CD14-positive monocyte (primary cell): ENCODE results near the gene NUMB. TPM values are rescaled to one million over a fixed set of nuclear protein-coding genes. Genes with fewer than 3 reads are reported as not detected.

Experiments
- DNase-seq, 3 donors: peaks; one replicate each; pipeline ENCODE4 v3.0.0-alpha.2; 2011 to 2022
- H2AFZ ChIP-seq: 2 replicates; pipeline ENCODE4 v1.6.0; 2012; ENCODE audit warnings: mild to moderate bottlenecking, low read depth, low read length, inconsistent platforms; ENCODE audit not compliant: insufficient read depth, poor library complexity, severe bottlenecking
- H3K27ac ChIP-seq, 2 donors: 1 replicate in 1 of 2; 2 replicates in 1 of 2; pipeline ENCODE4 v1.5.1; 2012 to 2013; ENCODE audit warnings: low read length in 2 of 2, control low read depth in 1 of 2, inconsistent platforms in 1 of 2, low read depth in 1 of 2, mild to moderate bottlenecking in 1 of 2
- H3K27me3 ChIP-seq, 2 donors: one replicate each; pipeline versions ENCODE4 v1.6.0 to v1.6.1; 2011 to 2013; ENCODE audit warnings: low read length in 2 of 2; ENCODE audit not compliant: control insufficient read depth in 2 of 2, insufficient read depth in 2 of 2
- H3K36me3 ChIP-seq, 2 donors: replicated peaks in 1 of 2; 1 replicate in 1 of 2; 2 replicates in 1 of 2; pipeline versions ENCODE4 v1.5.1 to v1.6.1; 2012 to 2013; ENCODE audit warnings: low read length in 2 of 2, control low read depth in 1 of 2, inconsistent platforms in 1 of 2, mild to moderate bottlenecking in 1 of 2; ENCODE audit not compliant: insufficient read depth in 2 of 2, control insufficient read depth in 1 of 2
- H3K4me1 ChIP-seq, 2 donors: 1 replicate in 1 of 2; 2 replicates in 1 of 2; pipeline versions ENCODE4 v1.5.1 to v1.6.1; 2012 to 2013; ENCODE audit warnings: low read length in 2 of 2, control low read depth in 1 of 2, inconsistent platforms in 1 of 2, mild to moderate bottlenecking in 1 of 2, moderate library complexity in 1 of 2; ENCODE audit not compliant: insufficient read depth in 2 of 2, control insufficient read depth in 1 of 2
- H3K4me2 ChIP-seq: replicated peaks from 2 replicates; pipeline ENCODE3; 2012; ENCODE audit warnings: low read length, moderate library complexity, mild to moderate bottlenecking; ENCODE audit not compliant: poor library complexity, severe bottlenecking; ENCODE audit errors: extremely low read depth
- H3K4me3 ChIP-seq, 3 experiments: fragments of 200-600 bp in 1 of 3; sonication (generic) in 1 of 3; replicated peaks in 1 of 3; 1 replicate in 2 of 3; 2 replicates in 1 of 3; pipeline ENCODE4 v1.5.1; 2011 to 2013; ENCODE audit warnings: low read length in 3 of 3, mild to moderate bottlenecking in 3 of 3, control low read depth in 2 of 3, low read depth in 2 of 3, inconsistent platforms in 1 of 3, moderate library complexity in 1 of 3
- H3K79me2 ChIP-seq: 2 replicates; pipeline ENCODE4 v1.6.0; 2012; ENCODE audit warnings: mild to moderate bottlenecking, control low read depth, inconsistent platforms, low read length, moderate library complexity; ENCODE audit not compliant: insufficient read depth
- H3K9ac ChIP-seq: 2 replicates; pipeline ENCODE4 v1.6.0; 2017; ENCODE audit warnings: low read length, mild to moderate bottlenecking; ENCODE audit not compliant: insufficient read depth, poor library complexity, severe bottlenecking
- H3K9me3 ChIP-seq, 2 donors: replicated peaks in 1 of 2; 1 replicate in 1 of 2; 2 replicates in 1 of 2; pipeline versions ENCODE4 v1.5.1 to v1.6.1; 2012 to 2013; ENCODE audit warnings: low read length in 2 of 2, control low read depth in 1 of 2; ENCODE audit not compliant: control insufficient read depth in 1 of 2, insufficient read depth in 1 of 2
- H4K20me1 ChIP-seq: 2 replicates; pipeline ENCODE4 v1.6.0; 2012; ENCODE audit warnings: mild to moderate bottlenecking, low read length, control low read depth, moderate library complexity; ENCODE audit not compliant: insufficient read depth
- H3K27ac Mint-ChIP-seq, 7 donors: one replicate each; pipeline ENCODE4 v1.8.0; 2020; ENCODE audit warnings: mild to moderate bottlenecking in 7 of 7, mixed read lengths in 7 of 7, moderate library complexity in 6 of 7, inconsistent platforms in 2 of 7
- H3K27me3 Mint-ChIP-seq, 3 donors: one replicate each; pipeline ENCODE4 v1.8.0; 2021 to 2022; ENCODE audit warnings: low read depth in 3 of 3, mild to moderate bottlenecking in 3 of 3, mixed read lengths in 3 of 3, moderate library complexity in 3 of 3, inconsistent platforms in 1 of 3
- H3K36me3 Mint-ChIP-seq, 2 donors: one replicate each; pipeline ENCODE4 v1.8.0; 2020; ENCODE audit warnings: mixed read lengths in 2 of 2, inconsistent platforms in 1 of 2, mild to moderate bottlenecking in 1 of 2
- H3K4me1 Mint-ChIP-seq: one replicate; pipeline ENCODE4 v1.8.0; 2020; ENCODE audit warnings: mild to moderate bottlenecking, mixed read lengths
- H3K4me3 Mint-ChIP-seq, 2 donors: one replicate each; pipeline ENCODE4 v1.8.0; 2020; ENCODE audit warnings: mild to moderate bottlenecking in 2 of 2, mixed read lengths in 2 of 2, moderate library complexity in 1 of 2
- H3K9me3 Mint-ChIP-seq, 7 donors: one replicate each; pipeline ENCODE4 v1.8.0; 2020 to 2022; ENCODE audit warnings: mixed read lengths in 7 of 7, mild to moderate bottlenecking in 6 of 7, moderate library complexity in 6 of 7, inconsistent platforms in 2 of 7
- CTCF ChIP-seq: fragments of 200-600 bp; IDR thresholded peaks from one replicate; pipeline ENCODE4 v1.8.0; 2022; ENCODE audit warnings: antibody characterized with exemption, mild to moderate bottlenecking
- WGBS: methylation state at CpG from one replicate; pipeline ENCODE4 v1.1.5; 2013; ENCODE audit warnings: missing lambda C conversion rate; ENCODE audit not compliant: insufficient coverage; 5-methylcytosine and 5-hydroxymethylcytosine counted together
- intact Hi-C, 2 donors: fragments of 100-400 bp; cut with micrococcal nuclease; formaldehyde crosslinking; loops; one replicate each; pipeline versions ENCODE4 v1.15.0 to v1.15.1; 2023
- polyA plus RNA-seq, 3 donors: library from polyadenylated mRNA; depleted of rRNA in 1 of 3; unstranded in 2 of 3; stranded (reverse) in 1 of 3; fragments of 300-500 nt in 2 of 3; fragments of >200 nt in 1 of 3; fragmentation: Illumina TruSeq in 2 of 3; gene quantifications; 1 replicate in 2 of 3; 2 replicates in 1 of 3; pipeline ENCODE4 v1.2.3, GENCODE V29; 2012 to 2021

Gene NUMB
- polyA plus RNA-seq, 3 donors: 83.4 to 223 (median 126) TPM

GRCh38 chr14:73460691-73461127, 2.4 kb upstream of the NUMB start:
- WGBS: 50% methylated on average over 1 of the region's 2 CpGs
- Histone ChIP-seq H3K4me3 (peak overlapping the region in 1 of 3 experiments; percentile 76), H4K20me1 (peaks cover 26% of the 10 kb centered on the region), H3K36me3 (no peaks in the 10 kb centered on the region), H3K9me3 (no peaks in the 10 kb centered on the region), H2AFZ (no peak overlapping the region), H3K4me1 (peaks cover 70 to 82% of the 10 kb centered on the region in 2 donors), H3K27me3 (no peaks in the 10 kb centered on the region), H3K27ac (no peak overlapping the region), H3K79me2 (peaks cover 71% of the 10 kb centered on the region), H3K4me2 (peak overlapping the region; percentile 92), H3K9ac (no peak overlapping the region)
- H3K4me1 Mint-ChIP-seq: peaks cover 79% of the 10 kb centered on the region
- intact Hi-C loops: no loop called here
- H3K36me3 Mint-ChIP-seq: peaks cover 16 to 26% of the 10 kb centered on the region in 2 donors
- H3K27me3 Mint-ChIP-seq: peaks cover 0 to 5% (median 0%) of the 10 kb centered on the region in 3 donors
- DNase-seq: no peak
- no peak overlapping the region for H3K27ac Mint-ChIP-seq
- TF ChIP-seq CTCF: no peak
- H3K9me3 Mint-ChIP-seq: peaks cover 0 to 3% (median 0%) of the 10 kb centered on the region in 7 donors
- no peak overlapping the region for H3K4me3 Mint-ChIP-seq

DNA sequence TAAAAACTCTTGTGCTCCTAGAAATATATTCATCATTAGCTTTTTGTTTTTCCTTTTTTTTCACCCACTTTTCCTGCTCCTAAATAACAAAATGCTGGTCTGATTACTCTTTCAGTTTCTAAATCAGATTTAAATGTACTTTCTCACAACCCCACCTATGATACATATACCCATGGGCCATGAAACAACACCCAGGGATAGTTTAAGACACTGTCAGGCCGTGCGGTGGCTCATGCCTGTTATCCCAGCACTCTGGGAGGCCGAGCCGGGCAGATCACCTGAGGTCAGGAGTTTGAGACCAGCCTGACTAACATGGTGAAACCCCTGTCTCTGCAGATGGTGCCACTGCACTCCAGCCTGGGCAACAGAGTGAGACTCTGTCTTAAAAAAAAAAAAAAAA, 1.6 kb upstream of the NUMB start:
- DNase-seq: no peak
- H3K36me3 Mint-ChIP-seq: peaks cover 16 to 28% of the 10 kb centered on the region in 2 donors
- no peak overlapping the region for H3K9ac ChIP-seq
- H2AFZ ChIP-seq: no peak overlapping the region
- H3K79me2 ChIP-seq: peaks cover 78% of the 10 kb centered on the region
- no peak overlapping the region for H3K4me3 Mint-ChIP-seq
- peak overlapping the region in 5 of 7 donors; percentile 9 to 99 (median 41) for H3K27ac Mint-ChIP-seq
- TF ChIP-seq CTCF: no peak
- H3K4me1 Mint-ChIP-seq: peaks cover 80% of the 10 kb centered on the region
- H3K4me1 ChIP-seq: peaks cover 66 to 85% of the 10 kb centered on the region in 2 donors
- no peaks in the 10 kb centered on the region for H3K36me3 ChIP-seq
- H4K20me1 ChIP-seq: peaks cover 34% of the 10 kb centered on the region
- WGBS: 97% methylated on average over 4 of the region's 4 CpGs
- no peak overlapping the region for H3K4me3 ChIP-seq
- peaks cover 0 to 5% (median 0%) of the 10 kb centered on the region in 3 donors for H3K27me3 Mint-ChIP-seq
- no peaks in the 10 kb centered on the region for H3K9me3 ChIP-seq
- H3K9me3 Mint-ChIP-seq: peaks cover 0 to 3% (median 0%) of the 10 kb centered on the region in 7 donors
- intact Hi-C loops: no loop called here
- no peak overlapping the region for H3K27ac ChIP-seq
- no peaks in the 10 kb centered on the region for H3K27me3 ChIP-seq
- H3K4me2 ChIP-seq: no peak overlapping the region
